CD4-positive, alpha-beta T cell treated with Interleukin-17A for 4 hours (primary cell): Measurements from ENCODE around the gene PCDHGB7.
"Not testable (repeated sequence)": the region's sequence is repeated elsewhere in the genome, so short reads cannot be mapped to it uniquely, and the experiment has no call there.

Experiments used
- DNase-seq: peaks from one replicate; pipeline ENCODE4 v3.0.0-alpha.2; 2020; ENCODE audit warnings: mixed read lengths

The PCDHGB7 gene

GRCh38 chr5:141417494-141418172 is at the start of gene PCDHGB7:
Gene PCDHGB7, plus strand, starts transcription at chr5:141417677. Its CDS starts 183 bp downstream, at chr5:141417860.
- DNase-seq, result peak; percentile 53

- DNase-seq, result peak; percentile 34
Observed at GRCh38 chr5:141369994-141370848, 47.3 kb upstream of the PCDHGB7 start, which contains the start of gene PCDHGB3. Gene PCDHGB3, plus strand, starts transcription at chr5:141370242. Its CDS starts 153 bp downstream, at chr5:141370395.

- no peak for DNase-seq
Observed at GRCh38 chr5:141371572-141372475, 45.7 kb upstream of the PCDHGB7 start.

- DNase-seq, result no peak
Observed at GRCh38 chr5:141373673-141374317, 43.7 kb upstream of the PCDHGB7 start, which contains the start of gene PCDHGA6. Gene PCDHGA6, plus strand, starts transcription at chr5:141373891. Its CDS starts 193 bp downstream, at chr5:141374084.

GRCh38 chr5:141374627-141375026 is 42.9 kb upstream of the PCDHGB7 start:
- no peak for DNase-seq

GRCh38 chr5:141375444-141376155 is 41.9 kb upstream of the PCDHGB7 start:
- not testable (repeated sequence) for DNase-seq

- DNase-seq, result no peak
Observed at GRCh38 chr5:141382469-141383294, 34.8 kb upstream of the PCDHGB7 start, which contains the start of gene PCDHGA7. Gene PCDHGA7, plus strand, starts transcription at chr5:141382742. Its CDS starts 158 bp downstream, at chr5:141382900.

GRCh38 chr5:141383345-141383744 is 34.1 kb upstream of the PCDHGB7 start:
- no peak for DNase-seq

GRCh38 chr5:141384471-141385267 is 32.8 kb upstream of the PCDHGB7 start:
- DNase-seq, result no peak

- DNase-seq, result peak; percentile 37
Observed at GRCh38 chr5:141387557-141388311, 29.7 kb upstream of the PCDHGB7 start, which contains the start of gene PCDHGB4. Gene PCDHGB4, plus strand, starts transcription at chr5:141387698. Its CDS starts 187 bp downstream, at chr5:141387885.

- no peak for DNase-seq
Observed at GRCh38 chr5:141388661-141389060, 28.8 kb upstream of the PCDHGB7 start.

GRCh38 chr5:141389153-141390042 is 28.1 kb upstream of the PCDHGB7 start:
- no peak for DNase-seq

GRCh38 chr5:141392429-141393198 is 24.9 kb upstream of the PCDHGB7 start, which contains the start of gene PCDHGA8:
Gene PCDHGA8, plus strand, starts transcription at chr5:141392633. Its CDS starts 181 bp downstream, at chr5:141392814.
- no peak for DNase-seq

- no peak for DNase-seq
Observed at GRCh38 chr5:141393267-141393666, 24.2 kb upstream of the PCDHGB7 start.

- not testable (repeated sequence) for DNase-seq
Observed at GRCh38 chr5:141394401-141395187, 22.9 kb upstream of the PCDHGB7 start.
